Duodenal mucosa (tissue), 2 donors: ENCODE data around the gene DENND2D.
"Not testable (repeated sequence)": the region's sequence is repeated elsewhere in the genome, so short reads cannot be mapped to it uniquely, and the experiment has no call there.

Experiments used
- H3K27ac ChIP-seq: one replicate; pipeline ENCODE4 v1.7.0; 2013; ENCODE audit warnings: low read depth, low read length
- H3K27me3 ChIP-seq, 2 donors: one replicate each; pipeline ENCODE4 v1.7.0; 2013; ENCODE audit warnings: low read length in 2 of 2, control low read depth in 1 of 2; ENCODE audit not compliant: insufficient read depth in 2 of 2, control insufficient read depth in 1 of 2
- H3K36me3 ChIP-seq, 2 donors: one replicate each; pipeline ENCODE4 v1.7.0; 2013; ENCODE audit warnings: low read length in 2 of 2, control low read depth in 1 of 2; ENCODE audit not compliant: insufficient read depth in 2 of 2, control insufficient read depth in 1 of 2
- H3K4me1 ChIP-seq, 2 donors: one replicate each; pipeline ENCODE4 v1.7.0; 2013; ENCODE audit warnings: low read length in 2 of 2, control low read depth in 1 of 2; ENCODE audit not compliant: insufficient read depth in 2 of 2, control insufficient read depth in 1 of 2
- H3K4me3 ChIP-seq, 2 donors: one replicate each; pipeline ENCODE4 v1.7.0; 2013; ENCODE audit warnings: low read length in 2 of 2, low read depth in 1 of 2
- H3K9ac ChIP-seq, 2 donors: one replicate each; pipeline ENCODE4 v1.7.0; 2013; ENCODE audit warnings: low read length in 2 of 2, low read depth in 1 of 2
- H3K9me3 ChIP-seq, 2 donors: one replicate each; pipeline ENCODE4 v1.7.0; 2013; ENCODE audit warnings: low read length in 2 of 2, control low read depth in 1 of 2; ENCODE audit not compliant: control insufficient read depth in 1 of 2

Gene DENND2D

GRCh38 chr1:111221633-111222291 is 21.3 kb upstream of the DENND2D start:
- Histone ChIP-seq H3K9ac (peak overlapping the region; percentile 7 to 27), H3K9me3 (no peaks in the 10 kb centered on the region), H3K4me3 (no peak overlapping the region), H3K4me1 (peaks cover 29 to 30% of the 10 kb centered on the region in 2 donors), H3K27me3 (no peaks in the 10 kb centered on the region), H3K27ac (no peak overlapping the region), H3K36me3 (no peaks in the 10 kb centered on the region)

GRCh38 chr1:111221276-111221632 is 20.8 kb upstream of the DENND2D start:
- Histone ChIP-seq H3K36me3 (no peaks in the 10 kb centered on the region), H3K4me1 (peaks cover 30 to 35% of the 10 kb centered on the region in 2 donors), H3K9ac (peak overlapping the region in 1 of 2 donors; percentile 7), H3K4me3 (no peak overlapping the region), H3K9me3 (no peaks in the 10 kb centered on the region), H3K27me3 (no peaks in the 10 kb centered on the region), H3K27ac (no peak overlapping the region)

GRCh38 chr1:111220302-111220890 is 19.9 kb upstream of the DENND2D start:
- no peaks in the 10 kb centered on the region for H3K27me3 ChIP-seq
- H3K27ac ChIP-seq = no peak overlapping the region
- no peaks in the 10 kb centered on the region for H3K36me3 ChIP-seq
- H3K9me3 ChIP-seq = no peaks in the 10 kb centered on the region
- H3K9ac ChIP-seq = no peak overlapping the region
- peaks cover 30 to 41% of the 10 kb centered on the region in 2 donors for H3K4me1 ChIP-seq
- H3K4me3 ChIP-seq = peak overlapping the region in 1 of 2 donors; percentile 15

GRCh38 chr1:111219557-111220286 is 19.3 kb upstream of the DENND2D start:
- peak overlapping the region in 1 of 2 donors; percentile 15 for H3K4me3 ChIP-seq
- H3K36me3 ChIP-seq = no peaks in the 10 kb centered on the region
- H3K4me1 ChIP-seq = peaks cover 30 to 41% of the 10 kb centered on the region in 2 donors
- no peaks in the 10 kb centered on the region for H3K27me3 ChIP-seq
- H3K27ac ChIP-seq = no peak overlapping the region
- H3K9ac ChIP-seq = no peak overlapping the region
- no peaks in the 10 kb centered on the region for H3K9me3 ChIP-seq

- Histone ChIP-seq H3K27ac (no peak overlapping the region), H3K9me3 (no peaks in the 10 kb centered on the region), H3K27me3 (no peaks in the 10 kb centered on the region), H3K4me3 (no peak overlapping the region), H3K9ac (no peak overlapping the region), H3K36me3 (no peaks in the 10 kb centered on the region), H3K4me1 (peaks cover 34 to 43% of the 10 kb centered on the region in 2 donors)
These were observed 18.5 kb upstream of the DENND2D start for GRCh38 chr1:111218701-111219556.

GRCh38 chr1:111217183-111217910 is 16.9 kb upstream of the DENND2D start:
- H3K36me3 ChIP-seq = no peaks in the 10 kb centered on the region
- H3K9me3 ChIP-seq = no peaks in the 10 kb centered on the region
- H3K4me1 ChIP-seq = peaks cover 29 to 40% of the 10 kb centered on the region in 2 donors
- no peaks in the 10 kb centered on the region for H3K27me3 ChIP-seq
- H3K9ac ChIP-seq = no peak overlapping the region
- no peak overlapping the region for H3K4me3 ChIP-seq
- H3K27ac ChIP-seq = peak overlapping the region; percentile 11

- no peak overlapping the region for H3K9ac ChIP-seq
These were observed 16.3 kb upstream of the DENND2D start for GRCh38 chr1:111216751-111217150.

GRCh38 chr1:111215285-111215684 is 14.8 kb upstream of the DENND2D start:
- not testable (repeated sequence) for H3K9me3 ChIP-seq, H3K9ac ChIP-seq, H3K27me3 ChIP-seq, H3K36me3 ChIP-seq, H3K4me3 ChIP-seq, H3K27ac ChIP-seq
- peaks cover 13 to 24% of the 10 kb centered on the region in 2 donors for H3K4me1 ChIP-seq

More at GRCh38 chr1:111216751-111217150, 16.3 kb upstream of the DENND2D start:
- Histone ChIP-seq H3K27me3 (no peaks in the 10 kb centered on the region), H3K27ac (peak overlapping the region; percentile 11), H3K4me3 (no peak overlapping the region), H3K4me1 (peaks cover 23 to 34% of the 10 kb centered on the region in 2 donors), H3K9me3 (no peaks in the 10 kb centered on the region), H3K36me3 (no peaks in the 10 kb centered on the region)

GRCh38 chr1:111214884-111215283 is 14.4 kb upstream of the DENND2D start:
- no peaks in the 10 kb centered on the region for H3K36me3 ChIP-seq
- no peak overlapping the region for H3K27ac ChIP-seq
- no peak overlapping the region for H3K9ac ChIP-seq
- no peaks in the 10 kb centered on the region for H3K27me3 ChIP-seq
- H3K4me3 ChIP-seq = no peak overlapping the region
- H3K4me1 ChIP-seq = peaks cover 9 to 20% of the 10 kb centered on the region in 2 donors
- H3K9me3 ChIP-seq = no peaks in the 10 kb centered on the region
